ACHN (cell line): ENCODE measurements around the gene WWTR1.
A peak's percentile ranks its signal among the peaks of the same experiment; 100 is the strongest.

ENCODE experiments used
- DNase-seq: peaks from one replicate; pipeline ENCODE4 v3.0.0-alpha.2; 2015
- in situ Hi-C: cut with HindIII; loops from 2 replicates; pipeline ENCODE4 v1.10.0; 2017; ENCODE audit warnings: low sequenced_read_pairs, low pct_ligation_motif_present, low pct_unique_long_range_greater_than_20kb

Gene WWTR1

DNA sequence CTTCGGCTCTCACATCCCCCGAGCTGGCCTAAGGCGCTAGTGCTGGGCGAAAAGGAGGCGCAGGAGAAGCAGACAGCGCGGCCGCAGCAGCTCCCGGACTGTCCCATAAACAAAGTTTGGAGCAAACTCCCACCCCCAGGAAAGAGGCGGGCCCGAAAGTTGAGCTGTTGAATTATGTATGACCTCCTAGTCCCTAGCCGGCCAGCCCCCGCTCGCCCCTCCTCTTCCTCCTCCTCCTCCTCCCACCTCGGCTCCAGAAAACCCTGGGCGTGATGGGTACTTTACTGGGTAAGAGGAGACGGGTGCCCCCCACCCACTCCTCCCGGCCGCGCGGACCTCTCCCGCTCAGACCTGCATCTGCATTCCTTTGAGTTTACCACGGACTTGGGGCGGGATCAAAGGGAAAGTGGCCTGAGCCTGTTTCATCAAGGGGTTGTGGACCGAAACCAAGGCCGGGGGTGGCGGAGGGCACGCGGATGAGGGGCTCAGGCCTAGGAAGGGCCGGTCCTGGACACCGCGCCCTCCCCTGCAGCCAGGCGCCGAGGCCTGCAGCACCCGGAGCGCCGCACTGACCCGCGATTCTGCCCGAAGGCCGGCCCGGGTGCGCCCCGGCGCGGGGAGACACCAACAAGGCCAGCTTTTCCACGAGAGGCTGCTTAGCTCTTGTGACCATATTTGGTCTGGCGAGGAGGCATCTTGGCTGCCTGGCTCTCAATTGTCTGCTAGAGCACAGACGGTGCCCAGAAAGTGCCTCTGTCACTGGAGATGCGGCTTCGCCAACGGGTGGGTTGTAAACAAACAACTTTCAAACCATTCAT lies at the start of gene WWTR1:
TSS of gene WWTR1 (minus strand) at position 100 of the 818 bp plus-strand sequence. CDS start 719 bp downstream, outside the sequence.
- in situ Hi-C loops: no loop called here
- DNase-seq: peak; percentile 93

GRCh38 chr3:149706905-149707304 lies 49.1 kb upstream of the WWTR1 start:
- in situ Hi-C loops: no loop called here
- no peak for DNase-seq

GRCh38 chr3:149705416-149705815 lies 47.6 kb upstream of the WWTR1 start:
- DNase-seq: no peak
- in situ Hi-C loops: no loop called here

DNA sequence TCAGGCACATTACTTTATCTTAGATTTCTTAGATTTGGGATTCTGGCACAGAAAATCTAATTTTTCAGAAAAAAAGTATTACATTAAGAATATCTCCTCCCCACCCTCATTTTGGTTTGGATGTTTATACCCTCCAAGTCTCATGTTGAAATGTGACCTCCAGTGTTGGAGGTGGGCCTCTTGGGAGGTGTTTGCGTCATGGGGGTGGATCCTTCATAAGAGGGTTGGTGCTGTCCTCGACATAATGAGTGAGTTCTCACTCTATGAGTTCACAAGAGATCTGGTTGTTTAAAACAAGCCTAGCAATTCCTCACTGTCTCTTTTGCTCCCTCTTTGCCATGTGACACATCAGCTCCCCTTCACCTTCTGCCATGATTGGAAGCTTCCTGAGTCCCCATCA lies 45.6 kb upstream of the WWTR1 start:
- no peak for DNase-seq
- in situ Hi-C loops: no loop called here

GRCh38 chr3:149702691-149703441 lies 45.0 kb upstream of the WWTR1 start:
- no peak for DNase-seq
- in situ Hi-C loops: no loop called here

GRCh38 chr3:149701977-149702350 lies 44.1 kb upstream of the WWTR1 start:
- in situ Hi-C loops: no loop called here
- DNase-seq: no peak

- in situ Hi-C loops: no loop called here
- DNase-seq: no peak
Observed at GRCh38 chr3:149701206-149701976, 43.6 kb upstream of the WWTR1 start.

DNA sequence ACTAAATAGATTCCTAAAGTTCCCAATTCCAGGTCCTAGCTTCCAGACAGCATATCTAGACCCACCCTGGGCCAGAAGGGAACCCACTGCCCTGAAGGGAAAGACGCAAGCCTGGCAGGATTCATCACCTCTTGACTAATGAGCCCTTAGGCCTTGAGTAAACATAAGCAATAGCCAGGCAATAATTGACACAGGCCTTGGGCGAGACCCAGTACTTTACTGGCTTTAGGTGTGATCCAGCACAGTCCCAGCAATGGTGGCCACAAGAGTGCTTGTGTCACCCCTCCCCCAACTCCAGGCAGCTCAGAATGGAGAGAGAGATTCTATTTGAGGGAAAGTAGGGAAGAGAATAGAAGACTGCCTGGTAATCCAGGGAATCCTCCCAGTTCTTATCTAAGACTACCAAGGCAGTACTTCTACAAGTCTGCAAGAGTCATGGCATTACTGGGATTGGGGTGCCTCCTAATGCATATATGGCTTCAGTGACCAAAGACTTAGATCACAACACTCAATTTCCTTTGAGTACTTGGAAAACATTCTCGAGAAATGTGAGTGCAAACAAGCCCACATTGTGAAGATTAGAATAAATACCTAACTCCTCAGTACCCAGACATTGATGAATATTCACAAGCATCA lies 30.4 kb upstream of the WWTR1 start:
- in situ Hi-C loops: no loop called here
- DNase-seq: no peak

GRCh38 chr3:149686996-149687395 lies 29.2 kb upstream of the WWTR1 start:
- DNase-seq: no peak
- in situ Hi-C loops: no loop called here

DNA sequence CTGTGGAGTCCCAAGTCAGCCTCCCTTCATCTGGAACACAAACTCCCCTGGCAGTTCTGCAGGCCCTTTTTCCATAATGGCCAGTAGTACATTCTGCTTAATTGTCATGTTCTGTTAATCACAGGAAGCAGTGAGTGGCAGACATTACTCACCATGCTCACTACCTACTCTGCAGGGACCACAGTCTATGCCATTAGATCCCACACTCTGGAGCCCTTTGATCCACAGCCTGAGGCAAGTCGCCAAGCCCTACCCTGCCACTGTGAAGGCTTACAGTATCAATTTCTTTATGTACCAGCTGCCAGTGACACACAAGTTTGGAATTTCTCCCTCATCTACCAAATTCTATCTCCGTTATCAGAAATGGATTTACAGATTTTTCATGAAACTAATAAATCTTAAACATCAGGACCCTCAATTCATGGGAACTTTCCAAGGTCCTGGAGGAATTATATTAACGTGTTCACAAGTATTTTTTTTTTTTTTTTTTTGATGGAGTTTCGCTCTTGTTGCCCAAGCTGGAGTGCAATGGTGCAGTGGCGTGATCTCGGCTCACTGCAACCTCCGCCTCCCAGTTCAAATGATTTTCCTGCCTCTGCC lies 20.6 kb upstream of the WWTR1 start:
- in situ Hi-C loops: no loop called here
- no peak for DNase-seq

- in situ Hi-C loops: no loop called here
- DNase-seq: no peak
Observed at GRCh38 chr3:149673393-149673792, 15.6 kb upstream of the WWTR1 start.

DNA sequence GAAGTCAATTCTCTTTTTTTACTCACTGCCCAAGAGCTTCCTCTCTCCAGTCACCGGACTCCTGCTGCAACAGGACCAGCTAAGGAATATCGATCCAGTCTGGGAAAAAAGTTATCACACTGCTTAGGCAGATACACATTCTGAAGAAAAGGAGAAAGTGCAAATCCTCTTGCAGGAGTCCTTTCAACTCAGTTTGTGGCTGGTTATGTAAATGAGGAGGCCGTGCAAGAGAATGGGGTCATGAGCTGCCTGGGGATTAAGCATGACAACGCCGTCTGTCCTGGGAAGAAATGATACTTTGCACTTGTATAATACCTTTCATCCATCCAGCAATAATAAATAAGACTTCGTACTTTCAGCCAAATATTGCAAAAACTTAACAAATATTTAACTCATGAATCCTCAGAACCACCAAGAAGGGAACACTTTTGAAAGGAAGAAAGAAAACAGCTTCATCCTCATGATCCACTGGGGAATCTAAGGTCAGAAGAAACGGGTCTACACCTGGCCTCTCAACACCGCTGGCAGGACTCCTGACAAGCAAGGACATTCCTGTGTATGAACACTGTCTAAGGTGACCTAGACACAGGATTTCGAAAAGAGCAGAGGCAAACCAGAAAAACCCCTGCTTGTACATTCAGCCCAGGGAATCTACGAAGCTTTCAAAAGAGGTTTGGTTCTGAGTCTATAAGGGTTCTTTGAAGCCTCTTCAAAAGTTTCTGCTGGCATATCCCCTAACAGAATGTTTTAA lies 13.1 kb upstream of the WWTR1 start:
- in situ Hi-C loops: no loop called here
- DNase-seq: no peak

DNA sequence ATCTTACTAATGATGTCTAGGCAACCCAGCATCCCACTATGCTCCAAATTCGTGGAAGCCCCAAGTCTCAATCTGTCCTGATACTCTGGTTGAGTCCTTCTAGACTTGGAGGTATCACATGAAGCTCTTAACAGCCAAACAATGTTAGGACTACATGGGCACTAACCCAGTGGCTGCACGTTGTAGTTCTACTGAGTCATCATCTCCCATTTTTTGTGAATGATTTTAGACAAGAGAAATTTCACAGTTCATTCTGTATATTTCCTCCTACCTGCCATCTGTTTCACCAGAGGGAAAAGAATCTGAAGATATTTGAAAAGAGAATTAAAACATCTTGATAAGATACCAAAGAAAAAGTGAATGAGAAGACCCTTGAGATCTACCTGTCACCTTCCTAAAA lies 9.8 kb upstream of the WWTR1 start:
- in situ Hi-C loops: no loop called here

GRCh38 chr3:149663966-149664365 lies 6.1 kb upstream of the WWTR1 start:
- in situ Hi-C loops: no loop called here

More for the DNA sequence above, 9.8 kb upstream of the WWTR1 start:
- no peak for DNase-seq

DNA sequence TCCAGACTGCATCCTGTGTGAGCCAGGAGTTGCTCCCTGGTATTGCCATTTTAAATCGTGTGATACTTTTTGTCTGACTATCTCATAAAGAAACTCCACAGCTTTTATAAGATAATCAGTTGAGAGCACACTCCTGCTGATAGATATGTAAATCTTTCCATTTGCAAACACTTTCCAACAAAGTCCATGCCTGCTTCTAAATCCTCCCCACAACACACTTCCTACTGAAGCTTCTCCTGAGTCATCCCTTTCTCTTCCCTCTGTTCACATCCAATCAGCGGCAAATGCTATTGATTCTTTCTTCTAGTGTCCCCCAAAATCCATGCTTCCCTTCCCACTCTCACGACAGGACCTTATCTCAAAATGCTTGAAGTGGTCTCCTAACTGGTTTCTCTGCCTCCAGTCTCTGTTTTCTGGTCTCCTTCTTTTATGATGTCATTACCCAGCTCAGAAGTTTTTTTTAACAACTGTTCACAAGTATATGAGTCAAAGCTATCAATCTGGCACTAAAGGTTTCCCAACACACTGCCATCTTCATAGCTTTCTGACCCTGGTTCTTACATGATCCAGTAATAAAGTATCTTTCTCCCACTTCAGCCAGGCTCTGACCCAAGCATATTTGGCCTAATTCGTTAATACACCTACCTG lies 4.5 kb upstream of the WWTR1 start:
- in situ Hi-C loops: no loop called here
- no peak for DNase-seq

More at GRCh38 chr3:149663966-149664365, 6.1 kb upstream of the WWTR1 start:
- DNase-seq: no peak

- no peak for DNase-seq
- in situ Hi-C loops: no loop called here
Observed at GRCh38 chr3:149660462-149660861, 2.6 kb upstream of the WWTR1 start.

DNA sequence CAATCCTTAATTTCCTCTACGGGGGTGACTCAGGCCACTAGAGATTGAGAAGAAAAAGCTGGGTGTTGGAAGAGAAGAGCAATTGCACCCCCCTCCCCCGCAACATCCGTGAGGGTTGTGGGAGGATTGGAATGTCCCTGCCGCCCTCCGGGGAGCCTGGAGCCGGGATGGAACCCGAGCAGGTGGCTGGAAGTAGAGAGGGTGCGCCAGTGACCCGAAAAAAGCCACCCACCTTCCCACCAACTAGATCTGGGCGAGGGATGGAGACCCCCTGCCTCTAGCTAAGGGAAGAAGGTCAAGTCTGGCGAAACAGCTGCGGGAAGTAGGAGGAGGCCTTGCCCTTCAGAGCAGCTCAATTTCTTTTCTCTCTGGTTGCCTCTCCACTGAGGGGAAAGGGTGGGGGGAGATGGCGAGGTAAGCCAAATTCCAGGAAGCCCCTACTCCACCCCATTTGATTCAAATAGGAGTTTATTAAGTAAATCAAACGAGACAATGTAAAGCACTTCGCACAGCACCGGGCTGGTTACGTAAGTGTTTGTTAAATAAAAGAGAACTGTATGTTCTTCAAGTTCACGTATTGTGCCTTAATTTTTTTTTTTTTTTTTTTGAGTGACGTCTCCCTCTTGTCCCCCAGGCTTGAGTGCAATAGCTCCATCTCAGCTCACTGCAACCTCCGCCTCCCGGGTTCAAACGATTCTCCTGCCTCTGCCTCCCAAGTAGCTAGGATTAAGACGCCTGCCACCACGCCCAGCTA lies 1.1 kb upstream of the WWTR1 start:
- peak; percentile 71 for DNase-seq

More for the DNA sequence above, 1.1 kb upstream of the WWTR1 start:
- in situ Hi-C loops: no loop called here
